A673 (cell line): ENCODE results near the gene PRSS8. TPM values are rescaled to one million over a fixed set of nuclear protein-coding genes. Genes with fewer than 3 reads are reported as not detected.

Experiments used
- BruUV-seq: library from RNA; stranded (reverse); fragments of 400-500 nt; replicated peaks from 2 replicates; lab custom pipeline; 2021; lab: Mats Ljungman, UMichigan
- CTCF ChIA-PET: fragments of 300-600 bp; sonication (Branson Sonifier 250); formaldehyde crosslinking; loops from one replicate; lab custom pipeline; 2022; ENCODE audit warnings: antibody characterized with exemption; lab: Charles Lee
- POLR2A ChIA-PET: fragments of 300-600 bp; sonication (Branson Sonifier 250); formaldehyde crosslinking; loops from one replicate; lab custom pipeline; 2022; ENCODE audit warnings: antibody characterized with exemption; ENCODE audit not compliant: low non-redundant PET; lab: Charles Lee
- DNase-seq: peaks from one replicate; pipeline ENCODE4 v3.0.0-alpha.2; 2015; ENCODE audit warnings: low spot score
- H3K27ac ChIP-seq: fragments of 200-600 bp; sonication (generic); 2 replicates; pipeline ENCODE4 v1.5.1; 2016; ENCODE audit warnings: mixed run types, low read depth, mild to moderate bottlenecking, mixed read lengths, antibody characterized with exemption, low read length; ENCODE audit not compliant: poor library complexity, severe bottlenecking
- H3K27me3 ChIP-seq: fragments of 200-600 bp; sonication (generic); replicated peaks from 2 replicates; pipeline ENCODE4 v1.6.1; 2017; ENCODE audit warnings: mixed run types, low read depth, mild to moderate bottlenecking, mixed read lengths, antibody characterized with exemption, low read length; ENCODE audit not compliant: insufficient read depth, poor library complexity
- H3K36me3 ChIP-seq: fragments of 200-600 bp; sonication (generic); 2 replicates; pipeline ENCODE4 v1.6.1; 2016; ENCODE audit warnings: mixed run types, mild to moderate bottlenecking, mixed read lengths, antibody characterized with exemption, low read length; ENCODE audit not compliant: insufficient read depth, poor library complexity, severe bottlenecking
- H3K4me1 ChIP-seq: fragments of 200-600 bp; sonication (generic); 2 replicates; pipeline ENCODE4 v1.6.1; 2017; ENCODE audit warnings: mixed run types, mild to moderate bottlenecking, mixed read lengths, antibody characterized with exemption, low read length; ENCODE audit not compliant: insufficient read depth, poor library complexity, severe bottlenecking
- H3K4me3 ChIP-seq: fragments of 200-600 bp; sonication (generic); 2 replicates; pipeline ENCODE4 v1.5.1; 2016; ENCODE audit warnings: low read depth, mixed run types, mild to moderate bottlenecking, mixed read lengths, low read length; ENCODE audit not compliant: poor library complexity, severe bottlenecking
- H3K9me3 ChIP-seq: fragments of 200-600 bp; sonication (generic); 2 replicates; pipeline ENCODE4 v1.6.1; 2016; ENCODE audit warnings: mixed run types, low read depth, mild to moderate bottlenecking, mixed read lengths, antibody characterized with exemption, low read length; ENCODE audit not compliant: poor library complexity, severe bottlenecking
- EZH2 ChIP-seq: fragments of 200-600 bp; sonication (generic); IDR thresholded peaks from 2 replicates; pipeline ENCODE4 v1.6.1; 2017; ENCODE audit warnings: borderline replicate concordance, low read depth, mild to moderate bottlenecking, mixed read lengths, antibody characterized with exemption, low read length; ENCODE audit not compliant: poor library complexity, severe bottlenecking
- intact Hi-C: fragments of 100-400 bp; cut with micrococcal nuclease; formaldehyde crosslinking; loops from one replicate; pipeline ENCODE4 v1.10.0; 2022; ENCODE audit not compliant: unreplicated experiment
- total RNA-seq: library from RNA; stranded (reverse); gene quantifications from 2 replicates; pipeline ENCODE4 v1.2.3, GENCODE V29; 2021
- TF ChIP-seq, protein P1 (sequence below): fragments of 300-800, 200-600 bp; sonication (generic); conservative IDR thresholded peaks from 2 replicates; pipeline ENCODE4 v1.5.1; 2017; ENCODE audit warnings: low read depth, mild to moderate bottlenecking, antibody characterized with exemption, low read length, moderate library complexity, mixed read lengths

Gene PRSS8
- total RNA-seq, 1 experiment from 2014 or later: not detected

DNA sequence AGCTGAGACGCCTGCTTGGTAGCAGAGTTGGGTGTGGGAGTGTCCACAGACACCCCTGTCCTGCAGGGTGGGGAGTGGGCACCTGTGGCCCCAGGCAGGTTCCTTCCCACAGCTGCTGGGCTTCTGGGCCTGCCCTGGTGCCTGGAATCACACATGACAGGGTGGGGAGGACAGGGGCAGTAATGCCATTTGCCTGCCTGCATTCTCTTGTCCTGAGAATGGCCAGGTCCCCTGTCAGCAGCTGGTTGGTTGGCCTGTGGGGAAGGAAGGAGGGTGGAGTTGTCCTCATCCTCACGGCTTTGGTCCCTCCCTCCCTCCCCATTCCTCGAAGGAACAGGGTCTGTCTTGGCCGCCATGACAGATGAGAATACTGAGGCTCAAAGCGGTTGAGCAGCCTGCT is 52.0 kb downstream of the PRSS8 start:
- CTCF ChIA-PET: no interaction called here
- Histone ChIP-seq H3K9me3 (no peaks in the 10 kb centered on the region), H3K4me3 (no peak overlapping the region), H3K27ac (no peak overlapping the region), H3K4me1 (no peaks in the 10 kb centered on the region), H3K36me3 (peaks cover 31% of the 10 kb centered on the region), H3K27me3 (no peaks in the 10 kb centered on the region)
- TF ChIP-seq, protein P1, sequence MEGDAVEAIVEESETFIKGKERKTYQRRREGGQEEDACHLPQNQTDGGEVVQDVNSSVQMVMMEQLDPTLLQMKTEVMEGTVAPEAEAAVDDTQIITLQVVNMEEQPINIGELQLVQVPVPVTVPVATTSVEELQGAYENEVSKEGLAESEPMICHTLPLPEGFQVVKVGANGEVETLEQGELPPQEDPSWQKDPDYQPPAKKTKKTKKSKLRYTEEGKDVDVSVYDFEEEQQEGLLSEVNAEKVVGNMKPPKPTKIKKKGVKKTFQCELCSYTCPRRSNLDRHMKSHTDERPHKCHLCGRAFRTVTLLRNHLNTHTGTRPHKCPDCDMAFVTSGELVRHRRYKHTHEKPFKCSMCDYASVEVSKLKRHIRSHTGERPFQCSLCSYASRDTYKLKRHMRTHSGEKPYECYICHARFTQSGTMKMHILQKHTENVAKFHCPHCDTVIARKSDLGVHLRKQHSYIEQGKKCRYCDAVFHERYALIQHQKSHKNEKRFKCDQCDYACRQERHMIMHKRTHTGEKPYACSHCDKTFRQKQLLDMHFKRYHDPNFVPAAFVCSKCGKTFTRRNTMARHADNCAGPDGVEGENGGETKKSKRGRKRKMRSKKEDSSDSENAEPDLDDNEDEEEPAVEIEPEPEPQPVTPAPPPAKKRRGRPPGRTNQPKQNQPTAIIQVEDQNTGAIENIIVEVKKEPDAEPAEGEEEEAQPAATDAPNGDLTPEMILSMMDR: no peak
- TF ChIP-seq EZH2: no peak
- intact Hi-C loops: loop anchor here (10.0 kb wide), 1 partner anchor 791 kb away; the partner anchor contains the start of gene ZNF267
- DNase-seq: no peak
- POLR2A ChIA-PET: interaction anchor here (0.6 kb wide), 1 partner anchor 18 kb away, joined by 4 read pairs; no protein-coding TSS in a partner anchor
- BruUV-seq: no TSS peak

- BruUV-seq: no TSS peak
- ChIA-PET POLR2A (interaction anchor here (0.6 kb wide), 1 partner anchor 17 kb away, joined by 4 read pairs; no protein-coding TSS in a partner anchor), CTCF (no interaction called here)
- no peak for TF ChIP-seq EZH2
- TF ChIP-seq, protein P1: no peak
- H3K27ac ChIP-seq: peak overlapping the region; percentile 50
- H3K36me3 ChIP-seq: peaks cover 36% of the 10 kb centered on the region
- H3K4me1 ChIP-seq: no peaks in the 10 kb centered on the region
- peak; percentile 36 for DNase-seq
- no peak overlapping the region for H3K4me3 ChIP-seq
- no peaks in the 10 kb centered on the region for H3K9me3 ChIP-seq
- no peaks in the 10 kb centered on the region for H3K27me3 ChIP-seq
- intact Hi-C loops: loop anchor here (10.0 kb wide), 1 partner anchor 792 kb away; the partner anchor contains the start of gene ZNF267
Measured at GRCh38 chr16:31083081-31083480, 52.4 kb downstream of the PRSS8 start.

DNA sequence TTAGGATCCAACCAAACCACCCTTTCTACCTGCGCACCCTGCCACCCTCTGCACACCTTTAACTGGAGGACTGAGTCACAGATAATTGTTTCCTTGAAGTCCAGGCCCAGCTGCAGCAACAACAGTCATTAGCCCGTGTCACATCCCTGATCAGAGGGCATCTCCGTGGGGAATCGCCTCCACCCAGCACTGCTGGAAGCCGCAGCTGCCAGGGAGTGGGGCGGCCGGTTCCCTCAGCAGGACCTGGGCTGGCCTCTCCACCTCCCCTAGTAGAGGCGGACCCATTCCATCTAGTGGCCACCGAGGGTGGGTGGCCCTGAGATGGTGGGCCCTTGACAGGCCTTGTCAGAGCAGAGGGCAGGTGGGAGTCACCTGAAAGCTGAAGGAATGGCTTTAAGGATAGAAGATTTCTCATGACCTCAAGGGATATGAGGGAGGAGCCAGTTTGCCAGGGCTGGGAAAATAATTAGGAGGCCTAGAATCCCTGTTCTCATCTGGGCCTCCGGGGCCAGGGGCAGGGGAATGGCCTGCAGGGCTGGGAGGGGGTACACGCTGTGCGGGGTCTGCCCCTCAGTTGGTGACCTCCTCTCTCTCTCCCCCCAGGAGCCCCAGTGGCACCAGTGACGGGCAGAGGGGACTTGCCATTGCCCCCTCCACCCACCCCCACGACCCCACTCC is 53.0 kb downstream of the PRSS8 start:
- Histone ChIP-seq H3K27ac (peak overlapping the region; percentile 50), H3K27me3 (no peaks in the 10 kb centered on the region), H3K9me3 (no peaks in the 10 kb centered on the region), H3K4me3 (no peak overlapping the region), H3K4me1 (no peaks in the 10 kb centered on the region), H3K36me3 (peaks cover 42% of the 10 kb centered on the region)
- DNase-seq: no peak
- ChIA-PET POLR2A (no interaction called here), CTCF (no interaction called here)
- intact Hi-C loops: loop anchor here (10.0 kb wide), 1 partner anchor 792 kb away; the partner anchor contains the start of gene ZNF267
- TF ChIP-seq, protein P1: no peak
- TF ChIP-seq EZH2: no peak
- BruUV-seq: no TSS peak

Other genes with a start within 250 kb of the PRSS8 start
- 28.2 and 34.7 TPM in 2 replicates for gene BCL7C, start 241.7 kb downstream of the PRSS8 start, total RNA-seq
- 1.4 and 1.6 TPM in 2 replicates for gene CTF1, start 239.1 kb downstream of the PRSS8 start, total RNA-seq
- 37.0 and 39.3 TPM in 2 replicates for gene FBXL19, start 212.2 kb downstream of the PRSS8 start, total RNA-seq
- gene ORAI3, start 186.7 kb downstream of the PRSS8 start, total RNA-seq: 2.1 and 4.3 TPM in 2 replicates
- gene SETD1A, start 178.0 kb downstream of the PRSS8 start, total RNA-seq: 31.4 and 37.1 TPM in 2 replicates
- gene HSD3B7, start 150.5 kb downstream of the PRSS8 start, total RNA-seq: 0.85 and 0.95 TPM in 2 replicates
- gene STX1B, start 125.1 kb downstream of the PRSS8 start, total RNA-seq: 0.62 and 1.1 TPM in 2 replicates
- 31.2 and 35.1 TPM in 2 replicates for gene STX4, start 102.2 kb downstream of the PRSS8 start, total RNA-seq
- gene ZNF668, start 61.5 kb downstream of the PRSS8 start, total RNA-seq: 16.5 and 19.8 TPM in 2 replicates
- gene ZNF646, start 61.3 kb downstream of the PRSS8 start, total RNA-seq: 26.6 and 27.9 TPM in 2 replicates
- 3.1 and 4.0 TPM in 2 replicates for gene PRSS53, start 46.8 kb downstream of the PRSS8 start, total RNA-seq
- 85.0 and 98.3 TPM in 2 replicates for gene VKORC1, start 40.9 kb downstream of the PRSS8 start, total RNA-seq
- 36.6 and 40.6 TPM in 2 replicates for gene BCKDK, start 27.3 kb downstream of the PRSS8 start, total RNA-seq
- gene KAT8, start 18.1 kb downstream of the PRSS8 start, total RNA-seq: 65.4 and 70.6 TPM in 2 replicates
- 0.41 and 0.72 TPM in 2 replicates for gene PRSS36, start 14.3 kb upstream of the PRSS8 start, total RNA-seq
- 1,134 and 1,264 TPM in 2 replicates for gene FUS, start 44.4 kb upstream of the PRSS8 start, total RNA-seq
- 1.8 and 2.0 TPM in 2 replicates for gene PYCARD, start 67.0 kb upstream of the PRSS8 start, total RNA-seq
- gene TRIM72, start 78.4 kb upstream of the PRSS8 start, total RNA-seq: 0.04 TPM in 1 of 2 replicates, not detected in the other
- gene PYDC1, start 81.4 kb upstream of the PRSS8 start, total RNA-seq: not detected in 2 replicates
- gene ITGAM, start 124.2 kb upstream of the PRSS8 start, total RNA-seq: 0.35 and 0.92 TPM in 2 replicates
- gene ITGAX, start 219.4 kb upstream of the PRSS8 start, total RNA-seq: 0.46 TPM in 1 of 2 replicates, not detected in the other